PFSK-1 (cell line): ENCODE data around the gene ANXA8. TPM values are rescaled to one million over a fixed set of nuclear protein-coding genes. Genes with fewer than 3 reads are reported as not detected.
"Not testable (repeated sequence)": the region's sequence is repeated elsewhere in the genome, so short reads cannot be mapped to it uniquely, and the experiment has no call there.

Experiments
- FOXP2 ChIP-seq: optimal IDR thresholded peaks from 2 replicates; pipeline ENCODE3; 2011; ENCODE audit warnings: borderline replicate concordance, control low read depth, inconsistent platforms; ENCODE audit not compliant: insufficient read depth; ENCODE audit errors: extremely low read length, extremely low read depth
- POLR2AphosphoS5 ChIP-seq: IDR thresholded peaks from 2 replicates; pipeline ENCODE4 v1.6.1; 2012; ENCODE audit warnings: low read depth, mild to moderate bottlenecking, control low read depth, low read length, moderate library complexity
- SIN3A ChIP-seq: IDR thresholded peaks from 2 replicates; pipeline ENCODE4 v1.6.1; 2012; ENCODE audit warnings: mild to moderate bottlenecking, low read length, moderate library complexity, borderline replicate concordance; ENCODE audit not compliant: insufficient read depth
- TAF1 ChIP-seq: IDR thresholded peaks from 2 replicates; pipeline ENCODE4 v1.6.1; 2012; ENCODE audit warnings: low read length, control low read depth, borderline replicate concordance; ENCODE audit not compliant: insufficient read depth
- polyA plus RNA-seq: library from polyadenylated mRNA; unstranded; fragments of >200 nt; gene quantifications from one replicate; pipeline ENCODE4 v1.2.1, GENCODE V29; 2012; ENCODE audit warnings: low read depth, missing spikeins; ENCODE audit not compliant: insufficient read length
- TF ChIP-seq, protein P1 (sequence below), 2 experiments: IDR thresholded peaks; 2 replicates each; pipeline versions ENCODE4 v1.6.1 to v1.8.0; 2011 to 2012; ENCODE audit warnings: low read depth in 2 of 2, low read length in 2 of 2, control low read depth in 1 of 2, inconsistent platforms in 1 of 2, mild to moderate bottlenecking in 1 of 2, moderate library complexity in 1 of 2; ENCODE audit not compliant: insufficient read depth in 1 of 2

ANXA8 gene, protein sequence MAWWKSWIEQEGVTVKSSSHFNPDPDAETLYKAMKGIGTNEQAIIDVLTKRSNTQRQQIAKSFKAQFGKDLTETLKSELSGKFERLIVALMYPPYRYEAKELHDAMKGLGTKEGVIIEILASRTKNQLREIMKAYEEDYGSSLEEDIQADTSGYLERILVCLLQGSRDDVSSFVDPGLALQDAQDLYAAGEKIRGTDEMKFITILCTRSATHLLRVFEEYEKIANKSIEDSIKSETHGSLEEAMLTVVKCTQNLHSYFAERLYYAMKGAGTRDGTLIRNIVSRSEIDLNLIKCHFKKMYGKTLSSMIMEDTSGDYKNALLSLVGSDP
- not detected for polyA plus RNA-seq

DNA sequence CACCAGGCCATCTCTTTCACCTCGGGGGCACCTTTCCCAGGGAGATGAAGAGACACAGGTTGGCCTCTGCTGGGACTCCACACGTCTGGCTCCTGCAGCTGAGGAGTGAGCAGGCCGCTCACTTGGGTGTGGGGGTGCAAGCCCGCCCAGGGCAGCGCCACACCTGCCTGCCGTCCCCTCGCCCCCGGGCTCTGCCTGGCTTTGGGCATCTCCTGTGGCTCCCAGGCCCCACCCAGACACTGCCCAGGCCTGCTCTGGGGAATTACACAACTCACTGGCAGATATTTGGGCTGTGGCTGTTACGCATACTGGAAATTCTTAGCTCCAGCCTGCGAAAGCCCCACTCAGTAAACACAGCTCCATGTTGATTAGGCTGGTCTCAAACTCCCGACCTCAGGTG is at the start of gene ANXA8:
Gene ANXA8, minus strand, starts transcription at position 193 of the 400 bp plus-strand sequence. Its CDS starts 182 bp downstream, at position 11.
- TF ChIP-seq POLR2AphosphoS5, FOXP2: not testable (repeated sequence)
- TF ChIP-seq, protein P1, sequence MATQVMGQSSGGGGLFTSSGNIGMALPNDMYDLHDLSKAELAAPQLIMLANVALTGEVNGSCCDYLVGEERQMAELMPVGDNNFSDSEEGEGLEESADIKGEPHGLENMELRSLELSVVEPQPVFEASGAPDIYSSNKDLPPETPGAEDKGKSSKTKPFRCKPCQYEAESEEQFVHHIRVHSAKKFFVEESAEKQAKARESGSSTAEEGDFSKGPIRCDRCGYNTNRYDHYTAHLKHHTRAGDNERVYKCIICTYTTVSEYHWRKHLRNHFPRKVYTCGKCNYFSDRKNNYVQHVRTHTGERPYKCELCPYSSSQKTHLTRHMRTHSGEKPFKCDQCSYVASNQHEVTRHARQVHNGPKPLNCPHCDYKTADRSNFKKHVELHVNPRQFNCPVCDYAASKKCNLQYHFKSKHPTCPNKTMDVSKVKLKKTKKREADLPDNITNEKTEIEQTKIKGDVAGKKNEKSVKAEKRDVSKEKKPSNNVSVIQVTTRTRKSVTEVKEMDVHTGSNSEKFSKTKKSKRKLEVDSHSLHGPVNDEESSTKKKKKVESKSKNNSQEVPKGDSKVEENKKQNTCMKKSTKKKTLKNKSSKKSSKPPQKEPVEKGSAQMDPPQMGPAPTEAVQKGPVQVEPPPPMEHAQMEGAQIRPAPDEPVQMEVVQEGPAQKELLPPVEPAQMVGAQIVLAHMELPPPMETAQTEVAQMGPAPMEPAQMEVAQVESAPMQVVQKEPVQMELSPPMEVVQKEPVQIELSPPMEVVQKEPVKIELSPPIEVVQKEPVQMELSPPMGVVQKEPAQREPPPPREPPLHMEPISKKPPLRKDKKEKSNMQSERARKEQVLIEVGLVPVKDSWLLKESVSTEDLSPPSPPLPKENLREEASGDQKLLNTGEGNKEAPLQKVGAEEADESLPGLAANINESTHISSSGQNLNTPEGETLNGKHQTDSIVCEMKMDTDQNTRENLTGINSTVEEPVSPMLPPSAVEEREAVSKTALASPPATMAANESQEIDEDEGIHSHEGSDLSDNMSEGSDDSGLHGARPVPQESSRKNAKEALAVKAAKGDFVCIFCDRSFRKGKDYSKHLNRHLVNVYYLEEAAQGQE (IDR thresholded peaks at IDR 0.05; ENCODE audit: insufficient read depth in 1 of 2, low read depth in 2 of 2, low read length in 2 of 2), result not testable (repeated sequence)

DNA sequence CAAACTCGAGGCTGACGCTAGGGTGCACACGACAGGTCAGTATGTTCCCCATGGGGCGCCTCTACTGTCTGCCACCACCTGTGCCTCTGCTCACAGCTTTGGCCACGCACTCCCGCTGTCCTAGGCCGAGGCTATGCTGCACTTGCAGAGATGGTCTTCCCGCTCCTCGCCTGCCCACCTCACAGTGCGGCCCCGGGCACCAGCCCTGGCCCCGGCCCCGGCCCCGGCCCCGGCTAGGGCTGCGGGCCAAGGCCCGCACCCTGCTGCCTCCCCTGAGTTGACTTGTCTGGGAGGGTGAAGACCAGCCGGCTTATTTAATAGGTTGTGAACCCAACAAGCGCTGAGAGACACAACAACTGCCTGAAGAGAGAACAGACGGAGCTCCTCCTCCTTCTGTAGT is 39.6 kb upstream of the ANXA8 start, which contains the start of gene AGAP9:
Gene AGAP9, minus strand, starts transcription at position 164 of the 400 bp plus-strand sequence. Its CDS starts 112 bp downstream, at position 52.
- TF ChIP-seq SIN3A, FOXP2, POLR2AphosphoS5: not testable (repeated sequence)

DNA sequence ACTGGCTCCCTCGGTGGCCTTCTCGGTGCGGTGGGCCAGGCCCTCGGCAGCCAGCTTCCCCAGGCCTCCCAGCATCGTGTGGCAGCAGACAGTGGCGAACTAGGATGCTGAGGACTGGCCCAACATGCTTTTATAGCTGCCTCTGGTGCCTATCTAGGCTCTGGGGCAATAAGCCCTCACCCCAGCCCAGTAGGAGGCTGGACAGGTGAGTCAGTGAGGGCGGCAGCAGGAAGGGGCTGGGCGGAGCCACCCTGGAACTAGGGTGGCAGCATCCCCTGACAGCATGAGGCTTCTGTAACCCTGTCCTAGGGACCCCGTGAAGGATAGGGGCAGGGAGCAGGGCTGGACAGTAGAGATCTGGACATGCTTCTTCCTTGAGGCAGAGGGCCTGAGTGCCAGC is 7.7 kb upstream of the ANXA8 start, which contains the start of gene FAM25G:
Gene FAM25G, minus strand, starts transcription at position 101 of the 400 bp plus-strand sequence. Its CDS starts 26 bp downstream, at position 75.
- TF ChIP-seq SIN3A, TAF1, POLR2AphosphoS5: not testable (repeated sequence)

DNA sequence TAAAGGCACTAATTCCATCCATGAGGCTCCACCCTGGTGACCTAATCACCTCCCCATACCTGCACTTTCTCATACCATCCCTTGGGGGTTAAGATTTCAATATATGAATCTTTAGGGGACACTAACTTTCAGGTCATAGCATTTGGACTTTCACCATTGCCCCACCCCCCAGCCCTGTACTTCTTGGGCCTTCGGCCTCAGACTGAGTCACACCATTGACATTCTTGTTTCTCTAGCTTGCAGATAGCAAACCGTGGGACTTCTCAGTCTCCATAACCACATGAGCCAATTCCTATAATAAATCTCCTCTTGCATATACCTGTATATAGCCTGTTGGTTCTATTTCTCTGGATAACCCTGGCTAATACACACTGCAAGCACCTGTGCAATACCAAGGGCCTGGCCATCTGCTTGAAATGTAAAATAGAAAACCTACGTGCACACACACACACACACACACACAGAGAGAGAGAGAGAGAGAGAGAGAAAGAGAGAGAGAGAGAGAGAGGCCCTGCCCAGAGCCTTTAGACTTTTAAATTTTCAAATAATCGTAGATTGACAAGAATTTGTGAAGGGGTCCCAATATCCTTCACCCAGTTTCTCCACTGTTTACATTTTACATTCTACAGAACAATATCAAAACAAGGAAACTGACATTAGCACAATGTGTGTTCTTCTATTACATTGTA is 25.3 kb downstream of the ANXA8 start:
- no peak for TF ChIP-seq FOXP2
- TF ChIP-seq POLR2AphosphoS5, result no peak
- TF ChIP-seq SIN3A, result no peak
- no peak for TF ChIP-seq TAF1
- TF ChIP-seq, protein P1 (IDR thresholded peaks at IDR 0.05; ENCODE audit: insufficient read depth in 1 of 2, low read depth in 2 of 2, low read length in 2 of 2), result no peak

DNA sequence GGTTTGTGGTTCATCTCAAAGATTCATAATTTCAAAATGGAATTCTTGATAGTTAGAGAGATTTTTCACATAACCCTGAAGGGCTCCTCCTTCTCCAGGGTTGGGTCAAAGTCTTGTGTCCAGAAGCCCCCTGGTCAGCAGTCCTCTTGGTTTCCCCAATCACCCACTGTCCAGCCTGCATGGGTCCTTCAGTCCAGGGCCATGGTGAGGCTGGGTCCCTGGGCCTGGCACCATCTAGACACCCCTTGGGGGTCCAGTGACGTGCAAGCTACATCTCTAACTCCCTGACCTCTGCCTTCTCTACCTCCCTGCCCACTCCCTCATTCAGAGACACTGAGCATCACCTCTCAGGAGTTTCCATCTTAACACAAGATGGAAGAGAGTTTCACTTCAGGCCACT is 26.1 kb downstream of the ANXA8 start:
- TF ChIP-seq FOXP2, result no peak
- no peak for TF ChIP-seq SIN3A
- no peak for TF ChIP-seq POLR2AphosphoS5
- no peak for TF ChIP-seq TAF1
- TF ChIP-seq, protein P1 (IDR thresholded peaks at IDR 0.05; ENCODE audit: insufficient read depth in 1 of 2, low read depth in 2 of 2, low read length in 2 of 2), result no peak

DNA sequence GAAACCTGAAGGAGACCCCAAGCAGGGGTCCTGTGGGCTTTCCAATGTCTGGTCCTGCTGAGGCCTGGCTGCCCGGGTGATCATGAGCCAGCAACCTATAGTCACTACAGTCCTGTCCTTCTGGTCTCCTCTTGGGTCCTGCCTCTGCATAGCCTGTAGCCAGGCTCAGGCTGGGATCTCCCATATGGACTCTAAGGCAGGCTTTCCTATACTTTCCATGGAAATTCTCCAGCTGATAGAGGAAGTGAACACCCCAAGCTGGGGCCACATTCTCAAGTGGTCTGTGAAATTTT is 26.4 kb downstream of the ANXA8 start:
- TF ChIP-seq SIN3A (no peak), FOXP2 (no peak), POLR2AphosphoS5 (no peak), TAF1 (no peak)
- TF ChIP-seq, protein P1 (IDR thresholded peaks at IDR 0.05; ENCODE audit: insufficient read depth in 1 of 2, low read depth in 2 of 2, low read length in 2 of 2), result no peak
